ENCODE measurements around the gene CNIH1. TPM values are rescaled to one million over a fixed set of nuclear protein-coding genes. Genes with fewer than 3 reads are reported as not detected.

Gene CNIH1
- total RNA-seq, 1 experiment from 2014 or later = 118 TPM

GRCh38 chr14:54470701-54471100 is 29.5 kb upstream of the CNIH1 start:
- Mint-ChIP-seq H3K36me3 (ENCODE audit: insufficient read depth, unreplicated experiment) (no peaks in the 10 kb centered on the region), H3K9me3 (ENCODE audit: low read depth, unreplicated experiment) (peaks cover 6% of the 10 kb centered on the region), H3K4me3 (ENCODE audit: low read depth, unreplicated experiment) (no peak overlapping the region), H3K27me3 (ENCODE audit: unreplicated experiment) (no peaks in the 10 kb centered on the region), H3K27ac (ENCODE audit: unreplicated experiment) (peak overlapping the region; percentile 4), H3K4me1 (ENCODE audit: low read depth, unreplicated experiment) (peaks cover 20% of the 10 kb centered on the region)
- CTCF ChIA-PET = no interaction called here
- intact Hi-C loops (cut with micrococcal nuclease; ENCODE audit: unreplicated experiment) = no loop called here
- no peak for TF ChIP-seq CTCF (IDR thresholded peaks at IDR 0.05; ENCODE audit: unreplicated experiment)
- BruUV-seq (replicated peaks) = no TSS peak
- peak; percentile 45 for DNase-seq

DNA sequence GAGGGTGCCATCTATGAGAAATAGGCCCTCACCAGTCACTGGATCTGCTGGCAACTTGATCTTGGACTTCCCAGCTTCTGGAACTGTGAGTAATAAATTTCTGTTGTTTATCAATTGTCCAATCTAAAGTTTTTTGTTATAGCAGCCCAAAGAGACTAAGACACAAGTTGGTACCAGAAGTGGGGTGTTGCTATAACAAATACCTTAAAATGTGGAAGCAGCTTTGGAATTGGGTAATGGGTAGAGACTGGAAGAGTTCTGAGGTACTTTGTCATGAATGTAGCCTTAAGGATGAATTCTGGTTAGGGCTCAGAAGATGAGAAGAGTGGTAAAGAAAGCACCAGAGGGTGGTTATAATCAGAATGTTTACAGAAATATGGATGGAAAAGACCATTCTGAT is 26.1 kb upstream of the CNIH1 start:
- no TSS peak for BruUV-seq (replicated peaks)
- TF ChIP-seq CTCF (IDR thresholded peaks at IDR 0.05; ENCODE audit: unreplicated experiment) = no peak
- no peak for DNase-seq

GRCh38 chr14:54465654-54466053 is 24.5 kb upstream of the CNIH1 start:
- no peaks in the 10 kb centered on the region for H3K36me3 Mint-ChIP-seq (ENCODE audit: insufficient read depth, unreplicated experiment)
- intact Hi-C loops (cut with micrococcal nuclease; ENCODE audit: unreplicated experiment) = no loop called here
- peaks cover 13% of the 10 kb centered on the region for H3K4me1 Mint-ChIP-seq (ENCODE audit: low read depth, unreplicated experiment)
- H3K4me3 Mint-ChIP-seq (ENCODE audit: low read depth, unreplicated experiment) = no peak overlapping the region
- peaks cover 8% of the 10 kb centered on the region for H3K9me3 Mint-ChIP-seq (ENCODE audit: low read depth, unreplicated experiment)
- no peak overlapping the region for H3K27ac Mint-ChIP-seq (ENCODE audit: unreplicated experiment)
- no TSS peak for BruUV-seq (replicated peaks)
- CTCF ChIA-PET = no interaction called here
- peaks cover 13% of the 10 kb centered on the region for H3K27me3 Mint-ChIP-seq (ENCODE audit: unreplicated experiment)
- TF ChIP-seq CTCF (IDR thresholded peaks at IDR 0.05; ENCODE audit: unreplicated experiment) = no peak
- DNase-seq = no peak

More for the DNA sequence above, 26.1 kb upstream of the CNIH1 start:
- Mint-ChIP-seq H3K9me3 (ENCODE audit: low read depth, unreplicated experiment) (peaks cover 8% of the 10 kb centered on the region), H3K27ac (ENCODE audit: unreplicated experiment) (no peak overlapping the region), H3K4me1 (ENCODE audit: low read depth, unreplicated experiment) (peaks cover 20% of the 10 kb centered on the region), H3K4me3 (ENCODE audit: low read depth, unreplicated experiment) (no peak overlapping the region), H3K36me3 (ENCODE audit: insufficient read depth, unreplicated experiment) (no peaks in the 10 kb centered on the region), H3K27me3 (ENCODE audit: unreplicated experiment) (peaks cover 12% of the 10 kb centered on the region)
- intact Hi-C loops (cut with micrococcal nuclease; ENCODE audit: unreplicated experiment) = no loop called here
- CTCF ChIA-PET = no interaction called here

DNA sequence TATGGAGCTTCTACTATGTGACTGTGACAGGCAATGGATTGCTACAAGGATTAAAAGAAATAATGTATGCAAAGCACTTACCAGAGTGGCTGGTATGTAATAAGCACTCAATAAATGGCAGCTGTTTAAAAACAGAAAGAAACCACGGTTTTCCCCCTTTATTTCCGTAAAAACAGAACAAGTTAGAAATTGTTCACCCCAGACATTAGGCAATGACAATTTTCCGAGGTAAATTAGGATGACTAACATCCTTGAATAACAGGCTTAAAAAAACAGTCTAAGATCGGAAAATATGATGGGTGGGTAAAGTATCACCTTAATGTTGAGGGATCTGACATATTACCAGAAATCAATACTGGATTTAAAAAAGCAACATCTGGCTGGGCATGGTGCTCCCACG is 20.9 kb upstream of the CNIH1 start:
- TF ChIP-seq CTCF (IDR thresholded peaks at IDR 0.05; ENCODE audit: unreplicated experiment) = no peak
- Mint-ChIP-seq H3K4me3 (ENCODE audit: low read depth, unreplicated experiment) (no peak overlapping the region), H3K27ac (ENCODE audit: unreplicated experiment) (no peak overlapping the region), H3K9me3 (ENCODE audit: low read depth, unreplicated experiment) (peaks cover 2% of the 10 kb centered on the region), H3K27me3 (ENCODE audit: unreplicated experiment) (peaks cover 13% of the 10 kb centered on the region), H3K4me1 (ENCODE audit: low read depth, unreplicated experiment) (no peaks in the 10 kb centered on the region), H3K36me3 (ENCODE audit: insufficient read depth, unreplicated experiment) (no peaks in the 10 kb centered on the region)
- no TSS peak for BruUV-seq (replicated peaks)
- no peak for DNase-seq
- CTCF ChIA-PET = no interaction called here
- intact Hi-C loops (cut with micrococcal nuclease; ENCODE audit: unreplicated experiment) = no loop called here

Data from Calu3 (cell line).